Measurements from ENCODE around the gene LYSET. TPM values are rescaled to one million over a fixed set of nuclear protein-coding genes. Genes with fewer than 3 reads are reported as not detected.

The LYSET gene
- total and polyA plus RNA-seq, 10 of the 15 experiments (the other 5 are each of a cell fraction or from before 2014, with no cell fraction given) = 11.9 to 34.5 (median 21.2) TPM

DNA sequence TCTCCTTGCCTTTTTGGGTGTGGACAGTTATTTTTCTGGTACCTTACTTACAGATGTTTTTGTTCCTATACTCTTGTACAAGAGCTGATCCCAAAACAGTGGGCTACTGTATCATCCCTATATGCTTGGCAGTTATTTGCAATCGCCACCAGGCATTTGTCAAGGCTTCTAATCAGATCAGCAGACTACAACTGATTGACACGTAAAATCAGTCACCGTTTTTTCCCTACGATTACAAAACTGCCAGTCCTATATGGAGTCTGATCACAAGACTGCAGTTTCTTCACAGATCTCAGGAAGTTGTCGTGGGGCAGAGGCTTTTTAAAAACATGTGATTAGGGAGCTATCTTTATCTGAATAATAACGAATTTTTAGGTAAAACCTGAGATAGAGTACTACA is 1.3 kb downstream of the LYSET start:
- RAD21 ChIA-PET (ENCODE audit: unreplicated experiment) = interaction anchor here (1.3 kb wide), 1 partner anchor 20 kb away, joined by 11 read pairs; the partner anchor contains the start of genes GON7 and UBR7
- ATAC-seq (no peak), FAIRE-seq (peak; percentile 78), DNase-seq (ENCODE audit: low read depth, low spot score) (no peak)
- Histone ChIP-seq H3K4me3 (peak overlapping the region; percentile 57), H3K4me1 (ENCODE audit: control insufficient read depth, insufficient read depth, low read length) (peaks cover 9% of the 10 kb centered on the region), H3K79me2 (ENCODE audit: control insufficient read depth, insufficient read depth, low read length) (peaks cover 29% of the 10 kb centered on the region), H3K9ac (ENCODE audit: control insufficient read depth, insufficient read depth, low read length) (no peak overlapping the region), H3K27ac (ENCODE audit: control insufficient read depth, insufficient read depth) (no peak overlapping the region), H3K27me3 (replicated peaks in 1 of 2; ENCODE audit: control insufficient read depth in 2 of 2, insufficient read depth in 2 of 2, low read length in 1 of 2) (no peaks in the 10 kb centered on the region), H2AFZ (ENCODE audit: control insufficient read depth, low read depth, low read length) (no peak overlapping the region), H3K4me2 (ENCODE audit: control insufficient read depth, insufficient read depth) (peak overlapping the region; percentile 64), H4K20me1 (ENCODE audit: control insufficient read depth, insufficient read depth) (no peaks in the 10 kb centered on the region), H3K9me3 (replicated peaks; ENCODE audit: control insufficient read depth, insufficient read depth, low read length) (no peaks in the 10 kb centered on the region), H3K36me3 (ENCODE audit: control insufficient read depth in 2 of 2, insufficient read depth in 2 of 2, low read length in 1 of 2) (no peaks in the 10 kb centered on the region; a peak in 1 of 4 replicates)
- POLR2A ChIA-PET = interaction anchor here (0.7 to 1.7 kb wide), 7 partner anchors 9 to 73 kb away, joined by 3 to 9 read pairs (median 4); partner anchors contain the start of gene GON7
- CTCF ChIA-PET = interaction anchor here (0.6 to 5.3 kb wide), 12 partner anchors 10 to 1291 kb away, joined by 3 to 48 read pairs (median 4); partner anchors contain the start of genes GON7 and UBR7
- intact Hi-C loops (cut with micrococcal nuclease; ENCODE audit: unreplicated experiment) = no loop called here
- BruUV-seq (replicated peaks) = TSS peak; percentile 77
- WGBS (ENCODE audit: insufficient coverage, insufficient replicate concordance, low lambda C conversion rate, missing lambda C conversion rate) = 41% methylated on average over 6 of the region's 6 CpGs
- in situ Hi-C loops (cut with MboI) = no loop called here
- SMC1A ChIA-PET (ENCODE audit: uncharacterized antibody, unreplicated experiment) = interaction anchor here (0.9 to 2.1 kb wide), 8 partner anchors 9 to 221 kb away, joined by 3 to 16 read pairs (median 4); partner anchors contain the start of genes GON7 and UBR7
- TF ChIP-seq JUND (IDR thresholded peaks at IDR 0.05; ENCODE audit: low read depth, low read length) = no peak
- no peak for TF ChIP-seq WRNIP1 (IDR thresholded peaks at IDR 0.05; ENCODE audit: borderline replicate concordance, low read depth, low read length)
- TF ChIP-seq SP1 (IDR thresholded peaks at IDR 0.05; ENCODE audit: low read depth, low read length) = no peak
- TF ChIP-seq, protein P1, sequence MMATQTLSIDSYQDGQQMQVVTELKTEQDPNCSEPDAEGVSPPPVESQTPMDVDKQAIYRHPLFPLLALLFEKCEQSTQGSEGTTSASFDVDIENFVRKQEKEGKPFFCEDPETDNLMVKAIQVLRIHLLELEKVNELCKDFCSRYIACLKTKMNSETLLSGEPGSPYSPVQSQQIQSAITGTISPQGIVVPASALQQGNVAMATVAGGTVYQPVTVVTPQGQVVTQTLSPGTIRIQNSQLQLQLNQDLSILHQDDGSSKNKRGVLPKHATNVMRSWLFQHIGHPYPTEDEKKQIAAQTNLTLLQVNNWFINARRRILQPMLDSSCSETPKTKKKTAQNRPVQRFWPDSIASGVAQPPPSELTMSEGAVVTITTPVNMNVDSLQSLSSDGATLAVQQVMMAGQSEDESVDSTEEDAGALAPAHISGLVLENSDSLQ (IDR thresholded peaks at IDR 0.05) = no peak; the same call in 1 of the 2 replicates
- no peak for TF ChIP-seq RB1 (IDR thresholded peaks at IDR 0.05; ENCODE audit: borderline replicate concordance)
- TF ChIP-seq HDAC2 (IDR thresholded peaks at IDR 0.05) = no peak
- TF ChIP-seq HSF1 (IDR thresholded peaks at IDR 0.05; ENCODE audit: low read depth, low read length) = no peak
- TF ChIP-seq, protein P2, sequence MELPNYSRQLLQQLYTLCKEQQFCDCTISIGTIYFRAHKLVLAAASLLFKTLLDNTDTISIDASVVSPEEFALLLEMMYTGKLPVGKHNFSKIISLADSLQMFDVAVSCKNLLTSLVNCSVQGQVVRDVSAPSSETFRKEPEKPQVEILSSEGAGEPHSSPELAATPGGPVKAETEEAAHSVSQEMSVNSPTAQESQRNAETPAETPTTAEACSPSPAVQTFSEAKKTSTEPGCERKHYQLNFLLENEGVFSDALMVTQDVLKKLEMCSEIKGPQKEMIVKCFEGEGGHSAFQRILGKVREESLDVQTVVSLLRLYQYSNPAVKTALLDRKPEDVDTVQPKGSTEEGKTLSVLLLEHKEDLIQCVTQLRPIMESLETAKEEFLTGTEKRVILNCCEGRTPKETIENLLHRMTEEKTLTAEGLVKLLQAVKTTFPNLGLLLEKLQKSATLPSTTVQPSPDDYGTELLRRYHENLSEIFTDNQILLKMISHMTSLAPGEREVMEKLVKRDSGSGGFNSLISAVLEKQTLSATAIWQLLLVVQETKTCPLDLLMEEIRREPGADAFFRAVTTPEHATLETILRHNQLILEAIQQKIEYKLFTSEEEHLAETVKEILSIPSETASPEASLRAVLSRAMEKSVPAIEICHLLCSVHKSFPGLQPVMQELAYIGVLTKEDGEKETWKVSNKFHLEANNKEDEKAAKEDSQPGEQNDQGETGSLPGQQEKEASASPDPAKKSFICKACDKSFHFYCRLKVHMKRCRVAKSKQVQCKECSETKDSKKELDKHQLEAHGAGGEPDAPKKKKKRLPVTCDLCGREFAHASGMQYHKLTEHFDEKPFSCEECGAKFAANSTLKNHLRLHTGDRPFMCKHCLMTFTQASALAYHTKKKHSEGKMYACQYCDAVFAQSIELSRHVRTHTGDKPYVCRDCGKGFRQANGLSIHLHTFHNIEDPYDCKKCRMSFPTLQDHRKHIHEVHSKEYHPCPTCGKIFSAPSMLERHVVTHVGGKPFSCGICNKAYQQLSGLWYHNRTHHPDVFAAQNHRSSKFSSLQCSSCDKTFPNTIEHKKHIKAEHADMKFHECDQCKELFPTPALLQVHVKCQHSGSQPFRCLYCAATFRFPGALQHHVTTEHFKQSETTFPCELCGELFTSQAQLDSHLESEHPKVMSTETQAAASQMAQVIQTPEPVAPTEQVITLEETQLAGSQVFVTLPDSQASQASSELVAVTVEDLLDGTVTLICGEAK (IDR thresholded peaks at IDR 0.05; ENCODE audit: borderline replicate concordance) = no peak
- no peak for TF ChIP-seq MTA3 (IDR thresholded peaks at IDR 0.05; ENCODE audit: borderline replicate concordance, low read length)
- TF ChIP-seq ZNF24 (IDR thresholded peaks at IDR 0.05) = no peak
- TF ChIP-seq BRCA1 (IDR thresholded peaks at IDR 0.05; ENCODE audit: low read depth, low read length) = no peak
- TF ChIP-seq POLR2AphosphoS2 (IDR thresholded peaks at IDR 0.05; ENCODE audit: low read depth, low read length) = no peak
- no peak for TF ChIP-seq KAT2A (conservative IDR thresholded peaks at IDR 0.05; ENCODE audit: control insufficient read depth, low read depth, low read length)
- TF ChIP-seq PAX5 (IDR thresholded peaks at IDR 0.05; ENCODE audit: borderline replicate concordance, low read depth, low read length) = no peak
- no peak for TF ChIP-seq KLF5 (IDR thresholded peaks at IDR 0.05; ENCODE audit: partially characterized antibody)
- no peak for TF ChIP-seq ETV6 (conservative IDR thresholded peaks at IDR 0.05 in 1 of 2, IDR thresholded peaks at IDR 0.05 in 1 of 2; ENCODE audit: borderline replicate concordance in 1 of 2, low read depth in 1 of 2)
